Heart right ventricle (tissue), 16 donors: ENCODE data around the gene KCNJ15. TPM values are rescaled to one million over a fixed set of nuclear protein-coding genes. Genes with fewer than 3 reads are reported as not detected.

Experiments
- ATAC-seq, 8 donors: fragments of 200-7000 bp; cut with Tn5 transposase; one replicate each; pipeline ENCODE4 v1.9.1; 2020; ENCODE audit warnings: mild to moderate bottlenecking in 8 of 8, moderate library complexity in 8 of 8, moderate number of reproducible peaks in 1 of 8
- DNase-seq, 2 donors: peaks; one replicate each; pipeline ENCODE4 v3.0.0-alpha.2; 2020
- H3K27ac ChIP-seq, 10 donors: fragments of 200-600 bp; sonication (generic) in 2 of 10; one replicate each; pipeline versions ENCODE4 v1.5.0 to v1.8.0; 2020 to 2022; ENCODE audit warnings: mild to moderate bottlenecking in 3 of 10
- H3K27me3 ChIP-seq, 7 donors: fragments of 200-600 bp; one replicate each; pipeline ENCODE4 v1.8.0; 2021 to 2022; ENCODE audit warnings: mild to moderate bottlenecking in 2 of 7
- H3K36me3 ChIP-seq, 9 donors: fragments of 200-600 bp; sonication (generic) in 1 of 9; one replicate each; pipeline versions ENCODE4 v1.5.0 to v1.8.0; 2020 to 2022; ENCODE audit warnings: mild to moderate bottlenecking in 2 of 9
- H3K4me1 ChIP-seq, 9 donors: fragments of 200-600 bp; sonication (generic) in 1 of 9; one replicate each; pipeline versions ENCODE4 v1.5.0 to v1.8.0; 2020 to 2022; ENCODE audit warnings: mild to moderate bottlenecking in 4 of 9
- H3K4me3 ChIP-seq, 10 donors: fragments of 200-600 bp; sonication (generic) in 2 of 10; one replicate each; pipeline versions ENCODE4 v1.5.0 to v1.8.0; 2020 to 2022; ENCODE audit warnings: mild to moderate bottlenecking in 7 of 10, moderate library complexity in 2 of 10
- H3K9me3 ChIP-seq, 11 donors: fragments of 200-600 bp in 10 of 11; sonication (generic) in 2 of 11; one replicate each; pipeline versions ENCODE4 v1.5.0 to v1.8.0; 2013 to 2022; ENCODE audit warnings: mild to moderate bottlenecking in 2 of 11, control low read depth in 1 of 11, moderate library complexity in 1 of 11
- WGBS, 2 donors: extraction: QIAGEN DNeasy Blood & Tissue Kit; methylation state at CpG; one replicate each; pipeline ENCODE4 v1.1.7; 2013; ENCODE audit warnings: inconsistent platforms in 1 of 2; 5-methylcytosine and 5-hydroxymethylcytosine counted together
- intact Hi-C, 10 donors: fragments of 100-400 bp; cut with DNase I; formaldehyde crosslinking; loops; one replicate each; pipeline versions ENCODE4 v1.11.1 to v1.14.2; 2022
- polyA plus RNA-seq, 2 donors: library from polyadenylated mRNA; stranded (reverse); fragments of 200-250 nt; gene quantifications; one replicate each; pipeline ENCODE4 v1.2.3, GENCODE V29; 2013
- total RNA-seq, 10 donors: library from RNA; stranded (reverse); fragmentation: NEBNext Ultra II Directional in 3 of 10; extraction: Animal tissue kit (Norgen Biotek cat#: 25700) in 3 of 10; gene quantifications; one replicate each; pipeline versions ENCODE4 v1.2.1 to v1.2.4, GENCODE V29; 2021 to 2023
- TF ChIP-seq, protein P1 (sequence below), 9 donors: fragments of 200-600 bp; sonication (generic) in 2 of 9; IDR thresholded peaks; one replicate each; pipeline versions ENCODE4 v1.5.0 to v1.8.0; 2021 to 2022; ENCODE audit warnings: antibody characterized with exemption in 9 of 9, mild to moderate bottlenecking in 5 of 9, moderate library complexity in 1 of 9
- donor health status: Arrhythmogenic right ventricular cardiomyopathy.
- donor health status: ischemic (EF 13 %, LVEDD 7.1; RV severe dilation, severe dysfunction).
- donor health status: healthy with polysubstance abuse.
- donor health status: DM: no; HTN: yes; CAD: no.
- donor health status: DM: no; HTN: no; CAD: no.
- donor health status: ischemic (EF 25% LVEDD 6.9; RV normal size, moderate dysfunction).
- donor health status: ischemic (EF 25% LVEDD 5.7; RV mildly dilated, moderate dysfunction).
- donor health status: healthy.
- donor health status: DM: yes; HTN: yes; CAD: no.
- donor health status: Ischemic cardiomyopathy.
- donor health status: ischemic (EF 35%, LVEDD 5.7; RV mildly dilated, moderate dysfunction).
- donor health status: nonischemic (EF 11% LVEDD 7.7; RV severe dilation, severe dysfunction).
- donor health status: DM: yes; HTN: yes; CAD: no.
- donor health status: PGD.
- donor health status: ischemic (EF 29% LVEDD 5.4; RV normal size, mild dysfunction).
- donor health status: nonischemic (EF 23%, LVEDD 6.1; RV moderate dilation, normal function).

KCNJ15 gene
- total and polyA plus RNA-seq, 12 donors = 0.10 to 2.1 (median 0.47) TPM; not detected in 2

GRCh38 chr21:38249256-38249655 is 7.5 kb upstream of the KCNJ15 start:
- ATAC-seq = no peak
- Histone ChIP-seq H3K27me3 (no peaks in the 10 kb centered on the region), H3K9me3 (no peaks in the 10 kb centered on the region), H3K27ac (no peak overlapping the region), H3K36me3 (no peaks in the 10 kb centered on the region), H3K4me3 (no peak overlapping the region), H3K4me1 (peaks cover 0 to 24% (median 0%) of the 10 kb centered on the region in 9 donors)
- WGBS, 2 donors = 94 to 97% methylated on average over 1 of the region's 1 CpG
- intact Hi-C loops = no loop called here
- DNase-seq = no peak
- TF ChIP-seq, protein P1, sequence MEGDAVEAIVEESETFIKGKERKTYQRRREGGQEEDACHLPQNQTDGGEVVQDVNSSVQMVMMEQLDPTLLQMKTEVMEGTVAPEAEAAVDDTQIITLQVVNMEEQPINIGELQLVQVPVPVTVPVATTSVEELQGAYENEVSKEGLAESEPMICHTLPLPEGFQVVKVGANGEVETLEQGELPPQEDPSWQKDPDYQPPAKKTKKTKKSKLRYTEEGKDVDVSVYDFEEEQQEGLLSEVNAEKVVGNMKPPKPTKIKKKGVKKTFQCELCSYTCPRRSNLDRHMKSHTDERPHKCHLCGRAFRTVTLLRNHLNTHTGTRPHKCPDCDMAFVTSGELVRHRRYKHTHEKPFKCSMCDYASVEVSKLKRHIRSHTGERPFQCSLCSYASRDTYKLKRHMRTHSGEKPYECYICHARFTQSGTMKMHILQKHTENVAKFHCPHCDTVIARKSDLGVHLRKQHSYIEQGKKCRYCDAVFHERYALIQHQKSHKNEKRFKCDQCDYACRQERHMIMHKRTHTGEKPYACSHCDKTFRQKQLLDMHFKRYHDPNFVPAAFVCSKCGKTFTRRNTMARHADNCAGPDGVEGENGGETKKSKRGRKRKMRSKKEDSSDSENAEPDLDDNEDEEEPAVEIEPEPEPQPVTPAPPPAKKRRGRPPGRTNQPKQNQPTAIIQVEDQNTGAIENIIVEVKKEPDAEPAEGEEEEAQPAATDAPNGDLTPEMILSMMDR (IDR thresholded peaks at IDR 0.05) = no peak

DNA sequence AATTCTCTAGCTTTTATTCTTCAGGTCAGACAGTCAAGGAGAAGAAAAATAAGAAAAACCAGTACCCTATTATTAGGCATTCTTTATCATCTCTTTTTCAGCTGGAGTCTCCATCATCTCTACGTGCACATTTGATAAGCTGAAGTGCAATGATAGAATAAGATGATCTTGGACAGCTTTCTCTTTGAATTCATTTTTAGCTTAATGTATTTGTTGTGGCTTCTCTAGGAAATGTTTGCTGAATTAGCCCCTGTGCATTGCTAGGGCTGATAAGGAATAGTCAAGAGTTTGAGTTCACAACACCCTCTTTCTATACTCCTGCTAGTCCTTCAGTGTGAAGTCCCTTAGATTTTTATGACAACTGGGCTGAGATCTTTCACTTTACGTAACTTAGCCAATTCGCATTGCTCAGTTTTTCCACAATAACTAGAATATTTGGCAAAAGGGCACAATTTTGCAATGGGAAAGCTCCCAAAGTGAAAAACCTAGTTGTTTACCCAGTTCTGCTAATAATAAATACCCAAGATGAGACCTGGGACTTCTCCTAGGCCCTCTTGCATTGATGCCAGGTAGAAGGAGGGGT is 7.0 kb upstream of the KCNJ15 start:
- Histone ChIP-seq H3K4me1 (peaks cover 0 to 19% (median 0%) of the 10 kb centered on the region in 9 donors), H3K9me3 (no peaks in the 10 kb centered on the region), H3K27ac (no peak overlapping the region), H3K36me3 (no peaks in the 10 kb centered on the region), H3K4me3 (no peak overlapping the region), H3K27me3 (no peaks in the 10 kb centered on the region)
- intact Hi-C loops = no loop called here
- WGBS, 2 donors = 67 to 69% methylated on average over 3 of the region's 3 CpGs
- ATAC-seq (no peak), DNase-seq (no peak)
- TF ChIP-seq, protein P1 (IDR thresholded peaks at IDR 0.05) = no peak

DNA sequence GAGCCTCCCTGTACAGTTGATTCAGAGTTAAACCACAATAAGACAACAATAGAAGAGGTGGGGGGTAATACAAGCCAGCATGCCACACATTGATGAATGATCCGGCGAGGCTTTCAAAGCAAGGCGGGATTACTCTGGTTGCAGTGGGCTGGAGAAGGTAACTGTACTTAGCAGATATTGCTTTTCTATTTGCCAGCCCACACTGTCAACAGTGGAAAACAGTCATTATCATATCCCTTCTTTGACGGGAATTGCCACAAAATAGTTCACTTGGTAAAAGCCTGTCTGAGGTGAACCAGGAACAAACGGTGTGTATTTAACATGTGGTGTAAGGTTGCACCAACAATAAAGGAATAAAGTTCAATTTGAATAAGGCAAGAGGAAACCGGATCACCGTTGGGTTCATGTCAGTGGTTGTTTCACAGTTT is 5.8 kb upstream of the KCNJ15 start:
- WGBS, 2 donors = 92 to 94% methylated on average over 7 of the region's 7 CpGs

GRCh38 chr21:38254970-38255369 is 1.8 kb upstream of the KCNJ15 start:
- H3K9me3 ChIP-seq = no peaks in the 10 kb centered on the region
- H3K27ac ChIP-seq = peak overlapping the region in 1 of 10 donors; percentile 86
- DNase-seq = no peak
- no peaks in the 10 kb centered on the region for H3K36me3 ChIP-seq
- H3K4me1 ChIP-seq = peaks cover 0 to 39% (median 0%) of the 10 kb centered on the region in 9 donors
- peaks cover 0 to 12% (median 0%) of the 10 kb centered on the region in 7 donors for H3K27me3 ChIP-seq
- 61 to 64% methylated on average over 3 of the region's 3 CpGs for WGBS, 2 donors
- TF ChIP-seq, protein P1 (IDR thresholded peaks at IDR 0.05) = no peak
- peak overlapping the region in 1 of 10 donors; percentile 7 for H3K4me3 ChIP-seq
- intact Hi-C loops = no loop called here
- no peak for ATAC-seq

More for the DNA sequence above, 5.8 kb upstream of the KCNJ15 start:
- DNase-seq (no peak), ATAC-seq (no peak)
- Histone ChIP-seq H3K27ac (no peak overlapping the region), H3K36me3 (no peaks in the 10 kb centered on the region), H3K4me3 (no peak overlapping the region), H3K4me1 (peaks cover 0 to 15% (median 0%) of the 10 kb centered on the region in 9 donors), H3K27me3 (peaks cover 0 to 8% (median 0%) of the 10 kb centered on the region in 7 donors), H3K9me3 (no peaks in the 10 kb centered on the region)
- TF ChIP-seq, protein P1 (IDR thresholded peaks at IDR 0.05) = no peak
- intact Hi-C loops = no loop called here
